HFF-Myc (cell line): ENCODE data around the gene LRRC74B.

Experiments
- DNase-seq: peaks from one replicate; pipeline ENCODE4 v3.0.0-alpha.2; 2011; ENCODE audit warnings: low read depth; ENCODE audit errors: extremely low read depth
- H3K4me3 ChIP-seq: replicated peaks from 2 replicates; pipeline ENCODE4 v1.5.1; 2011; ENCODE audit warnings: low read depth, mild to moderate bottlenecking, control low read depth, low read length
- TF ChIP-seq, protein P1 (sequence below): IDR thresholded peaks from 2 replicates; pipeline ENCODE4 v1.5.1; 2012; ENCODE audit warnings: mild to moderate bottlenecking, low read depth, low read length, control low read depth; ENCODE audit errors: missing control alignments

Gene LRRC74B

GRCh38 chr22:21009638-21010425 is 35.9 kb upstream of the LRRC74B start:
- DNase-seq: no peak
- TF ChIP-seq, protein P1, sequence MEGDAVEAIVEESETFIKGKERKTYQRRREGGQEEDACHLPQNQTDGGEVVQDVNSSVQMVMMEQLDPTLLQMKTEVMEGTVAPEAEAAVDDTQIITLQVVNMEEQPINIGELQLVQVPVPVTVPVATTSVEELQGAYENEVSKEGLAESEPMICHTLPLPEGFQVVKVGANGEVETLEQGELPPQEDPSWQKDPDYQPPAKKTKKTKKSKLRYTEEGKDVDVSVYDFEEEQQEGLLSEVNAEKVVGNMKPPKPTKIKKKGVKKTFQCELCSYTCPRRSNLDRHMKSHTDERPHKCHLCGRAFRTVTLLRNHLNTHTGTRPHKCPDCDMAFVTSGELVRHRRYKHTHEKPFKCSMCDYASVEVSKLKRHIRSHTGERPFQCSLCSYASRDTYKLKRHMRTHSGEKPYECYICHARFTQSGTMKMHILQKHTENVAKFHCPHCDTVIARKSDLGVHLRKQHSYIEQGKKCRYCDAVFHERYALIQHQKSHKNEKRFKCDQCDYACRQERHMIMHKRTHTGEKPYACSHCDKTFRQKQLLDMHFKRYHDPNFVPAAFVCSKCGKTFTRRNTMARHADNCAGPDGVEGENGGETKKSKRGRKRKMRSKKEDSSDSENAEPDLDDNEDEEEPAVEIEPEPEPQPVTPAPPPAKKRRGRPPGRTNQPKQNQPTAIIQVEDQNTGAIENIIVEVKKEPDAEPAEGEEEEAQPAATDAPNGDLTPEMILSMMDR: no peak
- H3K4me3 ChIP-seq: no peak overlapping the region

GRCh38 chr22:21010426-21011113 is 35.2 kb upstream of the LRRC74B start:
- DNase-seq: no peak
- no peak overlapping the region for H3K4me3 ChIP-seq
- TF ChIP-seq, protein P1: no peak

GRCh38 chr22:21012446-21013407 is 33.0 kb upstream of the LRRC74B start:
- no peak for DNase-seq
- TF ChIP-seq, protein P1: no peak
- no peak overlapping the region for H3K4me3 ChIP-seq

- TF ChIP-seq, protein P1: no peak
- no peak for DNase-seq
- H3K4me3 ChIP-seq: peak overlapping the region; percentile 55
These were observed 32.0 kb upstream of the LRRC74B start for GRCh38 chr22:21013657-21014201.

DNA sequence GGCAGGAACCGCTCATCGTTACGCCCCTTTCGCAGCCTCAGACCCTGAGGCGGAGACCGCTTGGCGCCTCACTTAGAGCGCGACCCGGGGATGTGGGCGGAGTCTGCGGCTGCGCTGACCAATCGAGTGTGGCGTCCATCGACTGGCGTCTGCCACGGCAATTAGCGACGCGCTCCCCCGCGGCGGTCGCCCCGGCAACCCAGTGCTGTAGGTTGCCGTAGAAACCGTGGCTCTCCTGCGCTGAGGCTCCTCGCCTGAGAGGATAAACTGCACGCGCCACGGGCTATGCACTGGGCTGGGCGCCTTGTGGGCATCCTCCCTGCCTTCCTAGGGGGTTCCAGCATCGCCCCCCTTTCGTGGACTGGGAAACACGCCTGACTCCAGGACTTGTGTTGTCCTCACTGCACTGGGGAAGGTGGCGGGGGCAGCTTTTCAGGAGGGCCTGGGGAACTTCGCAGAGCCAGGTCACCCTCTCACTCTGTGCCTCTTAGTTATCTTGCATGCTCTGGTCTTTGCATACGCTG is 31.5 kb upstream of the LRRC74B start:
- TF ChIP-seq, protein P1: no peak

DNA sequence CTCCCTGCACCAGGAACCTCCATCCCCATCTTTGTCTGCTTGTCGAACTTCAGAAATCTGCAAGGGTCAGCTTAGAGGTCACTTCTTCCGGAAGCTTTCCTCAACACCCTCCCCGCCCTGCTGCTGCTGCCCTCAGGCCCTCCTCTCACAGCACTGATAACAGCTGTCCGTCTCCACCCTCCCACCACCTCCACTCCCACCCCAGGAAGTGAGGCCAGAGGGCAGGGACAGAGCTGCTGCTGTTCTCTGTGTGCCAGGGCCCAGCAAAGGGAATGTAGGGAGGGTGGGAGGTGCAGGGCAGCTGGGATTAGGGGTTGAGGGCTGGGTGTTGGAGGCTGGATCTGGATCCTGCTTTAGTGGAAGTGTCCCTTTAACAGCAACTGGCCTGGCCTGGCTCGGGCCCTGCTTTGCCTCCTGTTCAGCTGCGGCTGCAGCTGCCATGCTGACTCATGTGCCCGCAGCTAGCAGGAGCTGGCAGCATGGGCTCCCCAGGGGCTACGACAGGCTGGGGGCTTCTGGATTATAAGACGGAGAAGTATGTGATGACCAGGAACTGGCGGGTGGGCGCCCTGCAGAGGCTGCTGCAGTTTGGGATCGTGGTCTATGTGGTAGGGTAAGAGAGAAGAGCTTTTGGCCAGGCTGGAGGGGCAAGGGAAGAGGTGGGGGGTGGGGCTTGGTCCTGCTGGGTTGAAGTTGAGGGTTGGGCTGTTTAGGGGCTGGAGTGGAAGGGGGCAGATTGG is 30.9 kb upstream of the LRRC74B start, which contains the start of gene P2RX6:
P2RX6 (plus strand) TSS at position 440 of the 740 bp plus-strand sequence; CDS start at position 450, 10 bp downstream.
- DNase-seq: no peak
- peak within 1 kb of the TSS; percentile 55 for H3K4me3 ChIP-seq
- TF ChIP-seq, protein P1: no peak

More for the DNA sequence above, 31.5 kb upstream of the LRRC74B start:
- peak; percentile 67 for DNase-seq
- peak overlapping the region; percentile 55 for H3K4me3 ChIP-seq
